ENCODE measurements around the gene CLEC4F. TPM values are rescaled to one million over a fixed set of nuclear protein-coding genes. Genes with fewer than 3 reads are reported as not detected.

The CLEC4F gene
- total RNA-seq, 1 donor from 2014 or later = 0.71 TPM

DNA sequence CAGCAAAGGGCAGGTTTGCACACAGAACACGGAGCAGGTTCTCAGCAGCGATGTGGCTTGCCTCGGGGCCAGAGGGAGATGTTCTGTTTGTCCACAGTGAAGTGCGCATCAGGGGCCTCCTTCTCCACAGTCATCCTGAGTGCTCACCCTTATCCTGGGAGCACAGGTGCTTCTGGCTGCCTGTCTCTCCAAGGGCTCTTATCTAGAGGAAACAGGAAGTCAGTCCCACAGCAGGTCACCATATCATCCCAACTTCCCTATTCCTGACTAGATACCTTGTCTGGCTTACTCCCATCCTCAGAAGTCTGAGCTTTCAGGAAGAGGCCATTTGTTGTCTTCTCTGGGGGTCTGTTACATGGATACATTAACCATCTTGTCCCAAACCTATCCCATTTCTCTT is 15.2 kb upstream of the CLEC4F start, which contains the start of gene CD207:
Gene CD207, minus strand, starts transcription at position 174 of the 400 bp plus-strand sequence. Its CDS starts 40 bp downstream, at position 134.
- H3K4me3 ChIP-seq = no peak within 1 kb of the TSS
- H3K36me3 ChIP-seq = no peaks in the 10 kb centered on the region
- ATAC-seq = no peak
- no peak within 1 kb of the TSS for H3K27ac ChIP-seq
- TF ChIP-seq CTCF (IDR thresholded peaks at IDR 0.05) = no peak
- intact Hi-C loops (cut with DNase I) = no loop called here
- no peaks in the 10 kb centered on the region for H3K27me3 ChIP-seq (ENCODE audit: low read depth)
- DNase-seq = no peak
- no peaks in the 10 kb centered on the region for H3K4me1 ChIP-seq
- no peaks in the 10 kb centered on the region for H3K9me3 ChIP-seq

DNA sequence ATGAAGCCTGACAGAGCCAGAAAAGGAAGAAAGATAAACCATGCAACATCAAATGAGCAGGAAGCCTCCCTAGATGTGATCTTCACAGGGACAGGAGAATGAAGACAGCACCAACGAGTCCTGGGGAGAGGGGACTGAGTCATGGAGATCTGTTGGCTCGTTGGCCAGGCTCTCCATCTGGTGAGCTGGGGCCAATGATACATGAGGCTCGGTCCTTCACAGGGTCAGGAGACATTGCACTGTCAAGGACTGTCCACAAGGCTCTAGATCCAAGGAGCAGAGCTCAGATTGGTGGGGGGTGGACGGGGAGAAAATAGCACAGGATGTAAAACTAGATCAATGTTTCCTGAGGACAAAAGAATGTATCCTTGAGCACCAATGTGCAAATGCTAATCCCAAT is 14.5 kb upstream of the CLEC4F start:
- no peak for TF ChIP-seq CTCF (IDR thresholded peaks at IDR 0.05)
- intact Hi-C loops (cut with DNase I) = no loop called here
- ATAC-seq (no peak), DNase-seq (no peak)
- Histone ChIP-seq H3K9me3 (no peaks in the 10 kb centered on the region), H3K36me3 (no peaks in the 10 kb centered on the region), H3K27ac (no peak overlapping the region), H3K4me3 (no peak overlapping the region), H3K27me3 (ENCODE audit: low read depth) (no peaks in the 10 kb centered on the region), H3K4me1 (no peaks in the 10 kb centered on the region)

DNA sequence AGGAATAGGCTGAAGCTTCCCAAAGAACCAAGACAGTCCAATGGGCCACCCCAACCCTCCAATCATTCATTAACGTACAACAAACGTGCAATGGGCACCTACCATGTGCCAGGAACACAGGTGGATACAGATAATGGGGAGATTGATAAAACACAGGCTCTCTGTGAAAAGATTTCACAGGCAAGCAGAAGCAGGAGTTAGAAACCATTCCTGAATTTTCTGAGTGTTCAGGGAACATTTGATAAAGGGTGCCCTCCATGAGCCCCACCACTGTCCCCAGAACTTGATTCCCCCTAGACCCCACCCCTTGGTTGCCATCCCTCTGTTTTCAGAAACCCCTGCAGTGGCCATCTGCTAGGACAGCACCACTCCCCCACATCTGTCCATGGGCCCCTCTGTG is 13.7 kb upstream of the CLEC4F start:
- Histone ChIP-seq H3K4me1 (no peaks in the 10 kb centered on the region), H3K4me3 (no peak overlapping the region), H3K27ac (no peak overlapping the region), H3K27me3 (ENCODE audit: low read depth) (no peaks in the 10 kb centered on the region), H3K36me3 (no peaks in the 10 kb centered on the region), H3K9me3 (no peaks in the 10 kb centered on the region)
- intact Hi-C loops (cut with DNase I) = no loop called here
- no peak for TF ChIP-seq CTCF (IDR thresholded peaks at IDR 0.05)
- ATAC-seq (no peak), DNase-seq (no peak)

GRCh38 chr2:70833246-70833645 is 12.8 kb upstream of the CLEC4F start:
- H3K9me3 ChIP-seq = no peaks in the 10 kb centered on the region
- no peak for ATAC-seq
- no peak for TF ChIP-seq CTCF (IDR thresholded peaks at IDR 0.05)
- DNase-seq = no peak
- H3K4me1 ChIP-seq = no peaks in the 10 kb centered on the region
- no peak overlapping the region for H3K4me3 ChIP-seq
- H3K36me3 ChIP-seq = no peaks in the 10 kb centered on the region
- intact Hi-C loops (cut with DNase I) = no loop called here
- H3K27me3 ChIP-seq (ENCODE audit: low read depth) = no peaks in the 10 kb centered on the region
- no peak overlapping the region for H3K27ac ChIP-seq

DNA sequence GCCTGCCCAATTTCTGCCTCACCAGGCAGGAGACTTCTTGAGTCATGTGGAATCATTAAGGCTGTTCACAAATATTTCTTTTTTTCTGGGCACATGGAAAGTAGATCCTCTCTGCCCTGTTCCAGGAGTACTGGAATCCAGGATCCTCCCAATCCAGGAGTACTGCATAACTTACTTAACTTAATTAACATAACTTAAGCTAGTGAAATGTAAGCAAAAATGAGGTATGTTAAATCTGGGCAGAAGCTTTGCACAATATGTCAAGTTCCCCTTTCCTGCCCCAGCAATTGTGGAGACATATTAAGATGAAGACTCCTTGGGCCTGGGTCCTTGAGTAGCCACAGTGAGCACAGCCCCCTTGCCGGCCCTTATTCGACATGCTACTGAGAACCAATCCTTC is 12.0 kb upstream of the CLEC4F start:
- no peak for ATAC-seq
- DNase-seq = no peak
- Histone ChIP-seq H3K9me3 (no peaks in the 10 kb centered on the region), H3K36me3 (no peaks in the 10 kb centered on the region), H3K4me3 (no peak overlapping the region), H3K27me3 (ENCODE audit: low read depth) (no peaks in the 10 kb centered on the region), H3K27ac (no peak overlapping the region), H3K4me1 (no peaks in the 10 kb centered on the region)
- intact Hi-C loops (cut with DNase I) = no loop called here
- no peak for TF ChIP-seq CTCF (IDR thresholded peaks at IDR 0.05)

DNA sequence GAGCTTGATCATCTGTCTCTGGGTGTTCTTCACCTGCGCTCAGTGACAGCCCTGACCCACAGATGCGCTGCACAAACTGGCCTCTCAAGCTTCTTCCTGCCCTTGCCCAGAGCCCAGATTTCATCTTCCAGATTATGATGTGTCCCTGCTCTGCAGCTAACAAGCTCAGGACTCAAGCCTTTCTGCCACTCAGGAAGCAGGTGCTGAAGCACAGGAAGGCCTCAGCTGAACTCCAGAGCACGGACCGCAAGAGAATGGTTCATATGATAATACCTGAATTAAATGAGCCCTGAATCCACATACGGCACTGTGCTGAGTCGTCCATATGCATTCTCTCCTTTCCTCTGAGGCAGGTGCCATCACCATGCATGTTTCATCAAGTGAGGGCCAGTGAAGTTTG is 11.5 kb upstream of the CLEC4F start:
- DNase-seq = no peak
- no peaks in the 10 kb centered on the region for H3K36me3 ChIP-seq

More for the DNA sequence above, 11.5 kb upstream of the CLEC4F start:
- no peaks in the 10 kb centered on the region for H3K9me3 ChIP-seq
- ATAC-seq = no peak
- H3K4me3 ChIP-seq = no peak overlapping the region
- H3K27me3 ChIP-seq (ENCODE audit: low read depth) = no peaks in the 10 kb centered on the region
- no peaks in the 10 kb centered on the region for H3K4me1 ChIP-seq
- no peak overlapping the region for H3K27ac ChIP-seq
- no peak for TF ChIP-seq CTCF (IDR thresholded peaks at IDR 0.05)
- intact Hi-C loops (cut with DNase I) = no loop called here
